Mesenchymal stem cell (in vitro differentiated cells and primary cell): ENCODE data around the gene ATP5F1A.
"Not testable (repeated sequence)": the region's sequence is repeated elsewhere in the genome, so short reads cannot be mapped to it uniquely, and the experiment has no call there.

Experiments
- DNase-seq: peaks from one replicate; pipeline ENCODE4 v3.0.0-alpha.2; 2013
- H2AFZ ChIP-seq: one replicate; pipeline ENCODE4 v1.6.1; 2013; ENCODE audit warnings: low read depth, mild to moderate bottlenecking, control low read depth, inconsistent platforms, low read length, moderate library complexity
- H2AK5ac ChIP-seq: 2 replicates; pipeline ENCODE4 v1.6.1; 2013; ENCODE audit warnings: low read length, moderate library complexity, mild to moderate bottlenecking, inconsistent platforms; ENCODE audit not compliant: severe bottlenecking
- H2BK120ac ChIP-seq: one replicate; pipeline ENCODE4 v1.6.1; 2013; ENCODE audit warnings: low read depth, mild to moderate bottlenecking, inconsistent platforms, low read length, moderate library complexity
- H2BK12ac ChIP-seq, 2 experiments: one replicate each; pipeline ENCODE4 v1.6.1; 2013; ENCODE audit warnings: inconsistent platforms in 2 of 2, low read length in 2 of 2, mild to moderate bottlenecking in 2 of 2, moderate library complexity in 2 of 2, control low read depth in 1 of 2
- H2BK15ac ChIP-seq: one replicate; pipeline ENCODE4 v1.6.1; 2013; ENCODE audit warnings: mild to moderate bottlenecking, low read depth, inconsistent platforms; ENCODE audit not compliant: poor library complexity, severe bottlenecking
- H2BK5ac ChIP-seq: 2 replicates; pipeline ENCODE4 v1.6.1; 2013; ENCODE audit warnings: low read depth, mild to moderate bottlenecking, low read length, control low read depth, inconsistent platforms; ENCODE audit not compliant: poor library complexity, severe bottlenecking
- H3K14ac ChIP-seq, 2 experiments: one replicate each; pipeline ENCODE4 v1.6.1; 2013; ENCODE audit warnings: inconsistent platforms in 2 of 2, low read length in 2 of 2, control low read depth in 1 of 2, mild to moderate bottlenecking in 1 of 2, moderate library complexity in 1 of 2
- H3K18ac ChIP-seq, 2 experiments: one replicate each; pipeline ENCODE4 v1.6.1; 2013; ENCODE audit warnings: inconsistent platforms in 2 of 2, low read length in 2 of 2, control low read depth in 1 of 2, low read depth in 1 of 2, mild to moderate bottlenecking in 1 of 2
- H3K23ac ChIP-seq, 2 experiments: one replicate each; pipeline ENCODE4 v1.6.1; 2013; ENCODE audit warnings: inconsistent platforms in 2 of 2, low read length in 2 of 2, mild to moderate bottlenecking in 2 of 2, moderate library complexity in 2 of 2, control low read depth in 1 of 2
- H3K27ac ChIP-seq: 2 replicates; pipeline ENCODE4 v1.5.1; 2013; ENCODE audit warnings: mild to moderate bottlenecking, moderate library complexity, low read length, control low read depth, inconsistent platforms; ENCODE audit not compliant: poor library complexity, severe bottlenecking
- H3K27me3 ChIP-seq, 2 experiments: 2 replicates each; pipeline versions ENCODE4 v1.6.1 to v1.7.0; 2013; ENCODE audit warnings: low read length in 2 of 2, mild to moderate bottlenecking in 2 of 2, moderate library complexity in 2 of 2, control low read depth in 1 of 2, inconsistent platforms in 1 of 2; ENCODE audit not compliant: control insufficient read depth in 1 of 2, insufficient read depth in 1 of 2
- H3K36me3 ChIP-seq, 2 experiments: 2 replicates each; pipeline versions ENCODE4 v1.6.1 to v1.7.0; 2013; ENCODE audit warnings: low read length in 2 of 2, control low read depth in 1 of 2, inconsistent platforms in 1 of 2, low read depth in 1 of 2, mild to moderate bottlenecking in 1 of 2; ENCODE audit not compliant: insufficient read depth in 2 of 2, control insufficient read depth in 1 of 2
- H3K4ac ChIP-seq, 2 experiments: one replicate each; pipeline ENCODE4 v1.6.1; 2013; ENCODE audit warnings: inconsistent platforms in 2 of 2, low read length in 2 of 2, mild to moderate bottlenecking in 2 of 2, moderate library complexity in 2 of 2, control low read depth in 1 of 2, low read depth in 1 of 2
- H3K4me1 ChIP-seq: 2 replicates; pipeline ENCODE4 v1.6.1; 2013; ENCODE audit warnings: low read depth, low read length, control low read depth; ENCODE audit not compliant: control insufficient read depth, insufficient read depth
- H3K4me2 ChIP-seq: 2 replicates; pipeline ENCODE4 v1.6.1; 2013; ENCODE audit warnings: low read length, mild to moderate bottlenecking, inconsistent platforms; ENCODE audit not compliant: poor library complexity, severe bottlenecking
- H3K4me3 ChIP-seq, 2 experiments: 2 replicates each; pipeline versions ENCODE4 v1.5.1 to v1.7.0; 2013; ENCODE audit warnings: low read length in 2 of 2, mild to moderate bottlenecking in 2 of 2, control low read depth in 1 of 2, low read depth in 1 of 2; ENCODE audit not compliant: insufficient read depth in 1 of 2
- H3K79me1 ChIP-seq: replicated peaks from 2 replicates; pipeline ENCODE4 v1.6.1; 2013; ENCODE audit warnings: mild to moderate bottlenecking, control low read depth, low read length, inconsistent platforms; ENCODE audit not compliant: poor library complexity, severe bottlenecking
- H3K9ac ChIP-seq: 2 replicates; pipeline ENCODE4 v1.7.0; 2013; ENCODE audit warnings: mild to moderate bottlenecking, low read length, moderate library complexity
- H3K9me3 ChIP-seq: 2 replicates; pipeline ENCODE4 v1.7.0; 2013; ENCODE audit warnings: mild to moderate bottlenecking, low read length; ENCODE audit not compliant: control insufficient read depth
- H4K8ac ChIP-seq: one replicate; pipeline ENCODE4 v1.6.1; 2013; ENCODE audit warnings: inconsistent platforms, mild to moderate bottlenecking, low read length, moderate library complexity
- H4K91ac ChIP-seq: one replicate; pipeline ENCODE4 v1.6.1; 2013; ENCODE audit warnings: mild to moderate bottlenecking, low read length, inconsistent platforms
- WGBS: methylation state at CpG from one replicate; pipeline ENCODE4 v1.1.7; 2013; ENCODE audit warnings: mixed read lengths; 5-methylcytosine and 5-hydroxymethylcytosine counted together

Gene ATP5F1A

DNA sequence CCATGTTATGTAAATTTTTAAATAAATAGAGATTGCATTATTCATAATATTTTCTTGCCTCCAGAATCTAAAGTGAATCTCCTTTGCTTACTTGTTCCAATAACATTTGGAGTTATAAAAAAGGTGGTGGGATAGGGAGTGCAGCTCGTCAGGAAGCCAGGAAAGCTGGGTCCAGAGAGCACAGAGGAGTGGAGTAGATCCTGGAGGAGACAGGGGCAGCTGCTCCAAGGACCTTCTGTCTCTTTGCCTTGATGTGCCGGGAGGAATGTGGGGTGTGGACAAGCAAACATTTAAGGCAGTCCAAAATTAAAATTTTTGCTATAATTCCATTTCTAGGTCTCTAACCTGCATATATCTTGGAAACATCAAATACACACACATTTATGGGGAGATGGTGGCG, 35.4 kb upstream of the ATP5F1A start:
- H3K4me1 ChIP-seq: no peaks in the 10 kb centered on the region
- no peaks in the 10 kb centered on the region for H3K27me3 ChIP-seq
- H2BK5ac ChIP-seq: no peak overlapping the region
- H2BK12ac ChIP-seq: no peak overlapping the region
- no peak overlapping the region for H3K4me3 ChIP-seq
- no peak overlapping the region for H3K27ac ChIP-seq
- H2AFZ ChIP-seq: no peak overlapping the region
- no peak overlapping the region for H3K14ac ChIP-seq
- 100% methylated on average over 2 of the region's 3 CpGs for WGBS
- H3K18ac ChIP-seq: no peak overlapping the region
- no peak overlapping the region for H3K4ac ChIP-seq
- H3K79me1 ChIP-seq: no peaks in the 10 kb centered on the region
- no peak overlapping the region for H4K8ac ChIP-seq
- H3K9me3 ChIP-seq: no peaks in the 10 kb centered on the region
- DNase-seq: no peak
- H3K4me2 ChIP-seq: no peak overlapping the region
- no peak overlapping the region for H4K91ac ChIP-seq
- H2BK120ac ChIP-seq: no peak overlapping the region
- H2AK5ac ChIP-seq: no peak overlapping the region
- no peak overlapping the region for H3K9ac ChIP-seq
- no peak overlapping the region for H2BK15ac ChIP-seq
- H3K23ac ChIP-seq: no peak overlapping the region
- peaks cover 17 to 21% of the 10 kb centered on the region in 2 experiments for H3K36me3 ChIP-seq

DNA sequence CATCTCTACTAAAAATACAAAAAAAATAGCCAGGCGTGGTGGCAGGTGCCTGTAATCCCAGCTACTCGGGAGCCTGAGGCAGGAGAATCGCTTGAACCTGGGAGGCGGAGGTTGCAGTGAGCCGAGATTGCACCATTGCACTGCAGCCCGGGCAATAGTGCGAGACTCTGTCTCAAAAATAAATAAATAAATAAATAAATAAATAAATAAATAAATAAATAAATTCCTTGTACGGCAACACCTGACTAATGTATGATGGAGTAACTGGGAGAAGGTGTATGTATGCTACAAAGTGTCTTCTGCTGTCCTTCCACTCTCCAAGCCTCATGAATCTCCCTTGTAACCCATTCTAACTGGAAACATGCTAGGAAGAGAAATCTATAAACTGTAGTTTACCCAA, 32.5 kb upstream of the ATP5F1A start:
- H3K9ac ChIP-seq, H2BK12ac ChIP-seq, H3K27me3 ChIP-seq, H3K4me3 ChIP-seq, H3K4me2 ChIP-seq, H2AK5ac ChIP-seq, H3K18ac ChIP-seq, H3K27ac ChIP-seq, H3K79me1 ChIP-seq, H4K91ac ChIP-seq, H2BK120ac ChIP-seq, H3K14ac ChIP-seq, H2AFZ ChIP-seq, H3K4ac ChIP-seq, H3K4me1 ChIP-seq, DNase-seq, H3K9me3 ChIP-seq, H2BK15ac ChIP-seq, H2BK5ac ChIP-seq, H4K8ac ChIP-seq, H3K23ac ChIP-seq: not testable (repeated sequence)
- 100% methylated on average over 3 of the region's 8 CpGs for WGBS
- H3K36me3 ChIP-seq: peaks cover 24 to 45% of the 10 kb centered on the region in 2 experiments

DNA sequence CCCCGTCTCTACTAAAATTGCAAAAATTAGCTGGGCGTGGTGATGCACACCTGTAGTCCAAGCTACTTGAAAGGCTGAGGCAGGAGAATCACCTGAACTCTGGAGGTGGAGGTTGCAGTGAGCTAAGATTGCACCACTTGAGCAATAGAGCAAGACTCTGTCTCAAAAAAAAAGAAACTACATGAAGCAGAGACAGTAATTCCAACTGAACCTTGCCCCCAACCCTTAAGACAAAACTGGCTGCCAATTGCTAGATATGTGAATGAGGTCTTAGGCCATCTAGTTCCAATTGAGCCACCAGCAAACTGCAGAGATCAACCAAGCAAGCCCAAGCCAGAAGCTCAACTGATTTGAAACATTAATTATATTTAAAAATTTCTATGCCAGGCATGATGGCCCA, 32.0 kb upstream of the ATP5F1A start:
- H3K4ac ChIP-seq: no peak overlapping the region
- no peak overlapping the region for H3K4me2 ChIP-seq
- no peak overlapping the region for H2AK5ac ChIP-seq
- DNase-seq: no peak
- H4K91ac ChIP-seq: no peak overlapping the region
- H2AFZ ChIP-seq: no peak overlapping the region
- WGBS: 84% methylated on average over 2 of the region's 2 CpGs
- no peak overlapping the region for H2BK5ac ChIP-seq
- no peak overlapping the region for H3K18ac ChIP-seq
- no peaks in the 10 kb centered on the region for H3K9me3 ChIP-seq
- H3K27me3 ChIP-seq: no peaks in the 10 kb centered on the region
- no peak overlapping the region for H4K8ac ChIP-seq
- no peak overlapping the region for H3K27ac ChIP-seq
- no peaks in the 10 kb centered on the region for H3K79me1 ChIP-seq
- peaks cover 23 to 47% of the 10 kb centered on the region in 2 experiments for H3K36me3 ChIP-seq
- no peak overlapping the region for H3K14ac ChIP-seq
- H2BK12ac ChIP-seq: no peak overlapping the region
- no peak overlapping the region for H2BK120ac ChIP-seq
- no peak overlapping the region for H3K23ac ChIP-seq
- no peak overlapping the region for H3K9ac ChIP-seq
- no peaks in the 10 kb centered on the region for H3K4me1 ChIP-seq
- H3K4me3 ChIP-seq: no peak overlapping the region
- H2BK15ac ChIP-seq: no peak overlapping the region

DNA sequence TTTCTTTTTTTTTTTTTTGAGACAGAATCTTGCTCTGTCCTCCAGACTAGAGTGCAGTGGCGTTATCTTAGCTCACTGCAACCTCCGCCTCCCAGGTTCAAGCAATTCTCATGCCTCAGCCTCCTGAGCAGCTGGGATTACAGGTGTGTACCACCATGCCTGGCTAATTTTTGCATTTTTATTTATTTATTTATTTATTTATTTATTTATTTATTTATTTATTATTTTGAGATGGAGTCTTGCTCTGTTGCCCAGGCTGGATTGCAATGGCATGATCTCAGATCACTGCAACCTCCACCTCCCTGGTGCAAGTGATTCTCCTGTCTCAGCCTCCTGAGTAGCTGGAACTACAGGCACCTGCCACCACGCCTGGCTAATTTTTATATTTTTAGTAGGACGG, 28.5 kb upstream of the ATP5F1A start:
- not testable (repeated sequence) for H3K4ac ChIP-seq, H2AK5ac ChIP-seq, H3K27ac ChIP-seq, H2BK120ac ChIP-seq, H3K4me3 ChIP-seq, H4K91ac ChIP-seq, H3K9ac ChIP-seq, H3K4me1 ChIP-seq, H2BK5ac ChIP-seq, H3K18ac ChIP-seq, H3K14ac ChIP-seq, H3K79me1 ChIP-seq, H3K4me2 ChIP-seq, H2BK15ac ChIP-seq, H3K23ac ChIP-seq, DNase-seq, H2AFZ ChIP-seq, H2BK12ac ChIP-seq, H3K9me3 ChIP-seq, H4K8ac ChIP-seq, H3K27me3 ChIP-seq
- WGBS: 99% methylated on average over 3 of the region's 4 CpGs
- peaks cover 22 to 70% of the 10 kb centered on the region in 2 experiments for H3K36me3 ChIP-seq
